ENCODE measurements around the gene GP1BB.

Gene GP1BB

GRCh38 chr22:19769393-19769715 lies 46.0 kb downstream of the GP1BB start:
- Histone ChIP-seq H3K27me3 (ENCODE audit: insufficient read depth, low read length, poor library complexity, severe bottlenecking) (no peaks in the 10 kb centered on the region), H2AFZ (ENCODE audit: low read length) (no peak overlapping the region), H3K9ac (ENCODE audit: low read depth, low read length, poor library complexity, severe bottlenecking) (no peak overlapping the region), H3K4me1 (ENCODE audit: insufficient read depth, low read length, poor library complexity, severe bottlenecking) (no peaks in the 10 kb centered on the region), H3K4me3 (ENCODE audit: low read length, poor library complexity, severe bottlenecking) (no peak overlapping the region), H3F3A (ENCODE audit: low read depth) (no peaks in the 10 kb centered on the region), H3K79me2 (ENCODE audit: insufficient read depth, low read length) (peaks cover 23% of the 10 kb centered on the region; the same call in 1 of the 2 replicates), H3K9me2 (replicated peaks; ENCODE audit: low read depth, low read length) (no peaks in the 10 kb centered on the region), H3K9me3 (ENCODE audit: insufficient read depth, low read depth, low read length) (no peaks in the 10 kb centered on the region), H3K4me2 (ENCODE audit: low read depth, low read length, poor library complexity, severe bottlenecking) (no peak overlapping the region), H3K36me3 (ENCODE audit: insufficient read depth, low read length) (no peaks in the 10 kb centered on the region), H4K20me1 (ENCODE audit: insufficient read depth, low read length, poor library complexity, severe bottlenecking) (no peaks in the 10 kb centered on the region)
- TF ChIP-seq, protein P1, sequence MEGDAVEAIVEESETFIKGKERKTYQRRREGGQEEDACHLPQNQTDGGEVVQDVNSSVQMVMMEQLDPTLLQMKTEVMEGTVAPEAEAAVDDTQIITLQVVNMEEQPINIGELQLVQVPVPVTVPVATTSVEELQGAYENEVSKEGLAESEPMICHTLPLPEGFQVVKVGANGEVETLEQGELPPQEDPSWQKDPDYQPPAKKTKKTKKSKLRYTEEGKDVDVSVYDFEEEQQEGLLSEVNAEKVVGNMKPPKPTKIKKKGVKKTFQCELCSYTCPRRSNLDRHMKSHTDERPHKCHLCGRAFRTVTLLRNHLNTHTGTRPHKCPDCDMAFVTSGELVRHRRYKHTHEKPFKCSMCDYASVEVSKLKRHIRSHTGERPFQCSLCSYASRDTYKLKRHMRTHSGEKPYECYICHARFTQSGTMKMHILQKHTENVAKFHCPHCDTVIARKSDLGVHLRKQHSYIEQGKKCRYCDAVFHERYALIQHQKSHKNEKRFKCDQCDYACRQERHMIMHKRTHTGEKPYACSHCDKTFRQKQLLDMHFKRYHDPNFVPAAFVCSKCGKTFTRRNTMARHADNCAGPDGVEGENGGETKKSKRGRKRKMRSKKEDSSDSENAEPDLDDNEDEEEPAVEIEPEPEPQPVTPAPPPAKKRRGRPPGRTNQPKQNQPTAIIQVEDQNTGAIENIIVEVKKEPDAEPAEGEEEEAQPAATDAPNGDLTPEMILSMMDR (conservative IDR thresholded peaks at IDR 0.05; ENCODE audit: low read length): no peak
- TF ChIP-seq EZH2phosphoT487 (IDR thresholded peaks at IDR 0.05; ENCODE audit: borderline replicate concordance): no peak

- Histone ChIP-seq H3F3A (ENCODE audit: low read depth) (no peaks in the 10 kb centered on the region), H3K4me1 (ENCODE audit: insufficient read depth, low read length, poor library complexity, severe bottlenecking) (no peaks in the 10 kb centered on the region), H3K36me3 (ENCODE audit: insufficient read depth, low read length) (no peaks in the 10 kb centered on the region), H2AFZ (ENCODE audit: low read length) (no peak overlapping the region), H3K4me2 (ENCODE audit: low read depth, low read length, poor library complexity, severe bottlenecking) (no peak overlapping the region), H4K20me1 (ENCODE audit: insufficient read depth, low read length, poor library complexity, severe bottlenecking) (no peaks in the 10 kb centered on the region), H3K27me3 (ENCODE audit: insufficient read depth, low read length, poor library complexity, severe bottlenecking) (no peaks in the 10 kb centered on the region), H3K4me3 (ENCODE audit: low read length, poor library complexity, severe bottlenecking) (no peak overlapping the region), H3K9me3 (ENCODE audit: insufficient read depth, low read depth, low read length) (no peaks in the 10 kb centered on the region), H3K9me2 (replicated peaks; ENCODE audit: low read depth, low read length) (no peaks in the 10 kb centered on the region), H3K79me2 (ENCODE audit: insufficient read depth, low read length) (peaks cover 23% of the 10 kb centered on the region; the same call in 1 of the 2 replicates), H3K9ac (ENCODE audit: low read depth, low read length, poor library complexity, severe bottlenecking) (no peak overlapping the region)
- TF ChIP-seq EZH2phosphoT487 (IDR thresholded peaks at IDR 0.05; ENCODE audit: borderline replicate concordance): no peak
- TF ChIP-seq, protein P1 (conservative IDR thresholded peaks at IDR 0.05; ENCODE audit: low read length): no peak
Observed at GRCh38 chr22:19770349-19771220, 47.2 kb downstream of the GP1BB start.

DNA sequence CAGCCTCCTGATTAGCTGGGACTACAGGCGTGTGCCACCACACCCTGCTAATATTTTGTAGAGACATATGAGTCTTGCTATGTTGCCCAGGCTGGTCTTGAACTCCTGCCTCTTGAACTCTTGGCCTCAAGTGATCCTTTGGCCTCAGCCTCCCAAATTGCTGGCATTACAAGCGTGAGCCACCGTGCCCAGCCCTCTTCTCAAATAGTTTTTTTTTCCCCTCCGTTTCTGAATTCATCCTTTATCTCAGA lies 49.0 kb downstream of the GP1BB start:
- Histone ChIP-seq H3K9me2 (replicated peaks; ENCODE audit: low read depth, low read length) (no peaks in the 10 kb centered on the region), H4K20me1 (ENCODE audit: insufficient read depth, low read length, poor library complexity, severe bottlenecking) (no peaks in the 10 kb centered on the region), H3K9ac (ENCODE audit: low read depth, low read length, poor library complexity, severe bottlenecking) (no peak overlapping the region), H3K36me3 (ENCODE audit: insufficient read depth, low read length) (no peaks in the 10 kb centered on the region), H3F3A (ENCODE audit: low read depth) (no peaks in the 10 kb centered on the region), H3K4me2 (ENCODE audit: low read depth, low read length, poor library complexity, severe bottlenecking) (no peak overlapping the region), H3K27me3 (ENCODE audit: insufficient read depth, low read length, poor library complexity, severe bottlenecking) (no peaks in the 10 kb centered on the region), H3K9me3 (ENCODE audit: insufficient read depth, low read depth, low read length) (no peaks in the 10 kb centered on the region), H3K4me3 (ENCODE audit: low read length, poor library complexity, severe bottlenecking) (no peak overlapping the region), H2AFZ (ENCODE audit: low read length) (no peak overlapping the region), H3K4me1 (ENCODE audit: insufficient read depth, low read length, poor library complexity, severe bottlenecking) (no peaks in the 10 kb centered on the region), H3K79me2 (ENCODE audit: insufficient read depth, low read length) (peaks cover 22% of the 10 kb centered on the region; the same call in 1 of the 2 replicates)
- TF ChIP-seq EZH2phosphoT487 (IDR thresholded peaks at IDR 0.05; ENCODE audit: borderline replicate concordance): no peak
- TF ChIP-seq, protein P1 (conservative IDR thresholded peaks at IDR 0.05; ENCODE audit: low read length): no peak
